Spleen (tissue), 11 donors: Measurements from ENCODE around the gene ZNF135. TPM values are rescaled to one million over a fixed set of nuclear protein-coding genes. Genes with fewer than 3 reads are reported as not detected.
A peak's percentile ranks its signal among the peaks of the same experiment; 100 is the strongest.

Experiments used
- DNase-seq: peaks from one replicate; pipeline ENCODE4 v3.0.0-alpha.2; 2020
- H3K27ac ChIP-seq, 8 donors: fragments of 200-600 bp; sonication (generic) in 7 of 8; 1 replicate in 4 of 8; 2 replicates in 4 of 8; pipeline versions ENCODE4 v1.5.0 to v1.8.0; 2016 to 2021; ENCODE audit warnings: inconsistent platforms in 4 of 8, mild to moderate bottlenecking in 4 of 8, moderate library complexity in 1 of 8
- H3K27me3 ChIP-seq, 7 donors: fragments of 200-600 bp; sonication (generic) in 6 of 7; replicated peaks in 1 of 7; 1 replicate in 4 of 7; 2 replicates in 3 of 7; pipeline versions ENCODE4 v1.5.0 to v1.8.0; 2016 to 2021; ENCODE audit warnings: inconsistent platforms in 3 of 7, mild to moderate bottlenecking in 1 of 7
- H3K36me3 ChIP-seq, 6 donors: fragments of 200-600 bp; sonication (generic) in 5 of 6; 1 replicate in 4 of 6; 2 replicates in 2 of 6; pipeline versions ENCODE4 v1.5.0 to v1.8.0; 2016 to 2021; ENCODE audit warnings: inconsistent platforms in 2 of 6
- H3K4me1 ChIP-seq, 6 donors: fragments of 200-600 bp; sonication (generic) in 5 of 6; 1 replicate in 3 of 6; 2 replicates in 3 of 6; pipeline versions ENCODE4 v1.5.0 to v1.8.0; 2016 to 2021; ENCODE audit warnings: inconsistent platforms in 3 of 6
- H3K4me3 ChIP-seq, 8 donors: fragments of 200-600 bp; sonication (generic) in 7 of 8; 1 replicate in 4 of 8; 2 replicates in 4 of 8; pipeline versions ENCODE4 v1.5.0 to v1.8.0; 2016 to 2021; ENCODE audit warnings: inconsistent platforms in 4 of 8, mild to moderate bottlenecking in 4 of 8, moderate library complexity in 2 of 8
- H3K9me3 ChIP-seq, 8 donors: fragments of 200-600 bp; sonication (generic) in 7 of 8; 1 replicate in 4 of 8; 2 replicates in 4 of 8; pipeline versions ENCODE4 v1.5.0 to v1.8.0; 2016 to 2021; ENCODE audit warnings: inconsistent platforms in 4 of 8
- CTCF ChIP-seq, 11 experiments: fragments of 200-600 bp in 7 of 11; fragments of 450-650 bp in 4 of 11; sonication (generic) in 4 of 11; IDR thresholded peaks in 8 of 11; conservative IDR thresholded peaks in 3 of 11; 1 replicate in 7 of 11; 2 replicates in 4 of 11; pipeline versions ENCODE4 v1.4.0 to v1.8.0; 2016 to 2021; ENCODE audit warnings: antibody characterized with exemption in 11 of 11, inconsistent platforms in 4 of 11, mild to moderate bottlenecking in 1 of 11
- POLR2A ChIP-seq, 3 donors: fragments of 450-650 bp; IDR thresholded peaks; one replicate each; pipeline ENCODE4 v1.5.1; 2017; ENCODE audit warnings: antibody characterized with exemption in 3 of 3, mild to moderate bottlenecking in 1 of 3
- POLR2AphosphoS5 ChIP-seq, 3 donors: sonication (generic); formaldehyde crosslinking; IDR thresholded peaks; one replicate each; pipeline ENCODE4 v1.5.1; 2017; ENCODE audit warnings: antibody characterized with exemption in 3 of 3
- WGBS, 5 donors: extraction: QIAGEN DNeasy Blood & Tissue Kit in 3 of 5; methylation state at CpG; one replicate each; pipeline versions ENCODE4 v1.1.5 to v1.1.7; 2013 to 2018; 5-methylcytosine and 5-hydroxymethylcytosine counted together
- intact Hi-C: fragments of 100-400 bp; cut with DNase I; formaldehyde crosslinking; loops from one replicate; pipeline ENCODE4 v1.15.0; 2023; ENCODE audit warnings: low total_unique reads
- polyA plus RNA-seq, 3 donors: library from polyadenylated mRNA; stranded (reverse); fragments of 200-250 nt; gene quantifications; one replicate each; pipeline ENCODE4 v1.2.1, GENCODE V29; 2013
- total RNA-seq, 7 donors: library from RNA; depleted of rRNA in 3 of 7; stranded (reverse); fragments of >200 nt in 3 of 7; fragmentation: NEBNext Ultra II Directional in 4 of 7; extraction: Animal tissue kit (Norgen Biotek cat#: 25700) in 4 of 7; gene quantifications; one replicate each; pipeline versions ENCODE4 v1.1.0 to v1.2.1, GENCODE V29; 2016 to 2021
- donor health status: healthy with polysubstance abuse.
- donor health status: DM: no; HTN: no; CAD: no; lungs with moderate emphysema.
- donor health status: DM: no; HTN: no; CAD: no.
- donor health status: Bipolar disorder and iron deficiency.
- donor health status: healthy.
- donor health status: DM: no; HTN: no; CAD: no.
- donor health status: DM: yes; HTN: yes; CAD: no.

The ZNF135 gene
- total and polyA plus RNA-seq, 10 donors, result 3.6 to 9.4 (median 7.0) TPM

- no peaks in the 10 kb centered on the region for H3K4me1 ChIP-seq
- H3K27ac ChIP-seq, result no peak overlapping the region
- no peak overlapping the region for H3K4me3 ChIP-seq
- 86 to 91% (median 87%) methylated on average over 20 to 21 of the region's 21 CpGs for WGBS, 5 donors
- H3K9me3 ChIP-seq, result peaks cover 0 to 100% (median 98%) of the 10 kb centered on the region in 8 donors
- no peaks in the 10 kb centered on the region for H3K36me3 ChIP-seq
- peaks cover 0 to 32% (median 6%) of the 10 kb centered on the region in 7 donors for H3K27me3 ChIP-seq
- TF ChIP-seq POLR2A (IDR thresholded peaks at IDR 0.05) (no peak), CTCF (IDR thresholded peaks at IDR 0.05 in 8 of 11, conservative IDR thresholded peaks at IDR 0.05 in 3 of 11) (no peak), POLR2AphosphoS5 (IDR thresholded peaks at IDR 0.05) (no peak)
- no peak for DNase-seq
- intact Hi-C loops, result no loop called here
Measured at GRCh38 chr19:58040751-58041525, 18.1 kb upstream of the ZNF135 start.

DNA sequence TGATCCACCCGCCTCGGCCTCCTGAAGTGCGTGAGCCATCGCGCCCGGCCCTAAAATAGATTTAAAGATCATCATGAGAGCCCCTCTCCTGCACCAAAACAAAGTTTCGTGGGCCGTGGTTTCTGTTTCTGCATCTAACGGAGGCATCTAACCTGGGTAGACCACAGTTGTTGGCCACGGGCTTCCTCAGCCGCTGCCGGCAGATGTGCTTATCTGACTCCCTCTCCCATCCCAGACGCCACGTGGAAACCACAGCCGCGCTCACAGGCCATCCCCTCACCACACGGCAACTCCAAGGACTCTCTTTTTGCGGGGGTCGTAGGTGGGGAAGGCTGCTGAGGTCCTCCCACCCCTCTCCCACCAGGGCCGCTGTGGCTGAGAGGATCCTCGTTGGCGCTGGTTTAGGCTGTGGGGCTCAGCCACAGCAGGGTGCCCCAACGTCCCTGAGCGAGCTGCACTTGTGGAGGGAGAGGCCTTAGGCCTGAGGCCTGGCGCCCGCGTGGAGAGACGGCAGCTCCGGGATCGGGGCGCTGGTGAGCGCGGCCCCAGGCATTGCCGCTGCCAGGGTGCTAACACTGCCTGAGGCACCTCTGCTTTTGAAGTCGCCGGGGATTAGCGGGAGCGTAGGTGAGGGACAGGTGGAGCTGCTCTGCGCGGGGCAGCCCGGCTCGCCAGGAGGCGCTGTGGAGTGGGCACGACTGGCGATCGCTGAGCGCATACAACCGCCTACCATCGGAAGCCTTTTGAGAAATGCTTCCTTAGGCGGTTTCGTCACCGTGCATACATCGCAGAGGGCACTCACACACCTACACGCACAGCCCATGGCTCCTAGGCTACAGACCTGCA lies 16.4 kb upstream of the ZNF135 start:
- WGBS, 5 donors, result 40 to 60% (median 51%) methylated on average over 35 to 54 of the region's 54 CpGs
- Histone ChIP-seq H3K9me3 (peaks cover 0 to 100% (median 98%) of the 10 kb centered on the region in 8 donors), H3K36me3 (no peaks in the 10 kb centered on the region), H3K27ac (no peak overlapping the region), H3K4me3 (peak overlapping the region in 1 of 8 donors; percentile 5), H3K27me3 (peaks cover 0 to 21% (median 4%) of the 10 kb centered on the region in 7 donors), H3K4me1 (no peaks in the 10 kb centered on the region)
- TF ChIP-seq POLR2AphosphoS5 (IDR thresholded peaks at IDR 0.05) (no peak), CTCF (IDR thresholded peaks at IDR 0.05 in 8 of 11, conservative IDR thresholded peaks at IDR 0.05 in 3 of 11) (no peak), POLR2A (IDR thresholded peaks at IDR 0.05) (no peak)
- DNase-seq, result no peak
- intact Hi-C loops, result no loop called here

GRCh38 chr19:58044391-58044790 lies 14.7 kb upstream of the ZNF135 start:
- intact Hi-C loops, result no loop called here
- 63 to 83% (median 70%) methylated on average over 30 to 42 of the region's 42 CpGs for WGBS, 5 donors
- no peak for DNase-seq
- Histone ChIP-seq H3K27ac (no peak overlapping the region), H3K9me3 (peaks cover 0 to 100% (median 98%) of the 10 kb centered on the region in 8 donors), H3K4me3 (no peak overlapping the region), H3K4me1 (no peaks in the 10 kb centered on the region), H3K36me3 (no peaks in the 10 kb centered on the region), H3K27me3 (peaks cover 0 to 6% (median 0%) of the 10 kb centered on the region in 7 donors)
- no peak for TF ChIP-seq POLR2AphosphoS5 (IDR thresholded peaks at IDR 0.05)
- TF ChIP-seq POLR2A (IDR thresholded peaks at IDR 0.05), result no peak
- TF ChIP-seq CTCF (IDR thresholded peaks at IDR 0.05 in 8 of 11, conservative IDR thresholded peaks at IDR 0.05 in 3 of 11), result no peak

GRCh38 chr19:58044886-58045285 lies 14.2 kb upstream of the ZNF135 start:
- intact Hi-C loops, result no loop called here
- no peak for DNase-seq
- TF ChIP-seq POLR2A (IDR thresholded peaks at IDR 0.05), result no peak
- no peak for TF ChIP-seq POLR2AphosphoS5 (IDR thresholded peaks at IDR 0.05)
- TF ChIP-seq CTCF (IDR thresholded peaks at IDR 0.05 in 8 of 11, conservative IDR thresholded peaks at IDR 0.05 in 3 of 11), result no peak
- Histone ChIP-seq H3K4me1 (no peaks in the 10 kb centered on the region), H3K27me3 (peaks cover 0 to 6% (median 0%) of the 10 kb centered on the region in 7 donors), H3K27ac (no peak overlapping the region), H3K4me3 (no peak overlapping the region), H3K36me3 (no peaks in the 10 kb centered on the region), H3K9me3 (peaks cover 0 to 100% (median 100%) of the 10 kb centered on the region in 8 donors)
- 92 to 96% (median 95%) methylated on average over 25 to 26 of the region's 26 CpGs for WGBS, 5 donors
